Measurements from ENCODE around the gene SPNS2. TPM values are rescaled to one million over a fixed set of nuclear protein-coding genes. Genes with fewer than 3 reads are reported as not detected.
A peak's percentile ranks its signal among the peaks of the same experiment; 100 is the strongest.

The SPNS2 gene
- total and polyA plus RNA-seq, 4 donors, result 17.7 to 67.3 (median 41.5) TPM

GRCh38 chr17:4488989-4489595 lies 9.6 kb upstream of the SPNS2 start:
- no peak overlapping the region for H3K27ac ChIP-seq (ENCODE audit: low read depth, low read length)
- H3K4me3 ChIP-seq (ENCODE audit: low read depth, low read length), result no peak overlapping the region
- WGBS (ENCODE audit: insufficient coverage), result 82% methylated on average over 15 of the region's 15 CpGs
- no peak for DNase-seq (ENCODE audit: low read depth in 4 of 6, low spot score in 6 of 6)
- no peaks in the 10 kb centered on the region for H3K9me3 ChIP-seq (ENCODE audit: control insufficient read depth, insufficient read depth, low read length)
- H3K27me3 ChIP-seq (ENCODE audit: control insufficient read depth, insufficient read depth, low read length), result no peaks in the 10 kb centered on the region
- H3K36me3 ChIP-seq (ENCODE audit: control insufficient read depth, insufficient read depth, low read length), result no peaks in the 10 kb centered on the region
- H3K4me1 ChIP-seq (ENCODE audit: control insufficient read depth, insufficient read depth, low read length), result peaks cover 25% of the 10 kb centered on the region

- H3K9me3 ChIP-seq (ENCODE audit: control insufficient read depth, insufficient read depth, low read length), result no peaks in the 10 kb centered on the region
- 87% methylated on average over 9 of the region's 9 CpGs for WGBS (ENCODE audit: insufficient coverage)
Measured at GRCh38 chr17:4490109-4490591, 8.5 kb upstream of the SPNS2 start.

GRCh38 chr17:4490637-4491061 lies 8.0 kb upstream of the SPNS2 start:
- Histone ChIP-seq H3K27me3 (ENCODE audit: control insufficient read depth, insufficient read depth, low read length) (no peaks in the 10 kb centered on the region), H3K4me3 (ENCODE audit: low read depth, low read length) (no peak overlapping the region), H3K27ac (ENCODE audit: low read depth, low read length) (no peak overlapping the region), H3K9me3 (ENCODE audit: control insufficient read depth, insufficient read depth, low read length) (no peaks in the 10 kb centered on the region), H3K36me3 (ENCODE audit: control insufficient read depth, insufficient read depth, low read length) (no peaks in the 10 kb centered on the region), H3K4me1 (ENCODE audit: control insufficient read depth, insufficient read depth, low read length) (peaks cover 25% of the 10 kb centered on the region)
- WGBS (ENCODE audit: insufficient coverage), result 82% methylated on average over 4 of the region's 7 CpGs
- DNase-seq (ENCODE audit: low read depth in 4 of 6, low spot score in 6 of 6), result no peak

More at GRCh38 chr17:4490109-4490591, 8.5 kb upstream of the SPNS2 start:
- Histone ChIP-seq H3K4me3 (ENCODE audit: low read depth, low read length) (no peak overlapping the region), H3K4me1 (ENCODE audit: control insufficient read depth, insufficient read depth, low read length) (peaks cover 25% of the 10 kb centered on the region), H3K36me3 (ENCODE audit: control insufficient read depth, insufficient read depth, low read length) (no peaks in the 10 kb centered on the region), H3K27me3 (ENCODE audit: control insufficient read depth, insufficient read depth, low read length) (no peaks in the 10 kb centered on the region), H3K27ac (ENCODE audit: low read depth, low read length) (no peak overlapping the region)
- DNase-seq (ENCODE audit: low read depth in 4 of 6, low spot score in 6 of 6), result no peak

- Histone ChIP-seq H3K27ac (ENCODE audit: low read depth, low read length) (no peak overlapping the region), H3K4me1 (ENCODE audit: control insufficient read depth, insufficient read depth, low read length) (peaks cover 20% of the 10 kb centered on the region), H3K36me3 (ENCODE audit: control insufficient read depth, insufficient read depth, low read length) (no peaks in the 10 kb centered on the region), H3K9me3 (ENCODE audit: control insufficient read depth, insufficient read depth, low read length) (no peaks in the 10 kb centered on the region), H3K27me3 (ENCODE audit: control insufficient read depth, insufficient read depth, low read length) (no peaks in the 10 kb centered on the region), H3K4me3 (ENCODE audit: low read depth, low read length) (no peak overlapping the region)
- DNase-seq (ENCODE audit: low read depth in 4 of 6, low spot score in 6 of 6), result peak in 2 of 6 donors; percentile 48 to 55
- WGBS (ENCODE audit: insufficient coverage), result 48% methylated on average over 20 of the region's 20 CpGs
Measured at GRCh38 chr17:4492721-4493561, 5.7 kb upstream of the SPNS2 start.

- Histone ChIP-seq H3K27me3 (ENCODE audit: control insufficient read depth, insufficient read depth, low read length) (peaks cover 19% of the 10 kb centered on the region), H3K27ac (ENCODE audit: low read depth, low read length) (no peak overlapping the region), H3K36me3 (ENCODE audit: control insufficient read depth, insufficient read depth, low read length) (no peaks in the 10 kb centered on the region), H3K9me3 (ENCODE audit: control insufficient read depth, insufficient read depth, low read length) (no peaks in the 10 kb centered on the region), H3K4me3 (ENCODE audit: low read depth, low read length) (no peak overlapping the region), H3K4me1 (ENCODE audit: control insufficient read depth, insufficient read depth, low read length) (peaks cover 41% of the 10 kb centered on the region)
- WGBS (ENCODE audit: insufficient coverage), result 48% methylated on average over 14 of the region's 23 CpGs
- peak in 1 of 6 donors; percentile 63 for DNase-seq (ENCODE audit: low read depth in 4 of 6, low spot score in 6 of 6)
Measured at GRCh38 chr17:4497101-4497824, 1.4 kb upstream of the SPNS2 start.

GRCh38 chr17:4499431-4500190 lies 930 bp downstream of the SPNS2 start:
- peaks cover 19% of the 10 kb centered on the region for H3K27me3 ChIP-seq (ENCODE audit: control insufficient read depth, insufficient read depth, low read length)
- H3K36me3 ChIP-seq (ENCODE audit: control insufficient read depth, insufficient read depth, low read length), result peaks cover 8% of the 10 kb centered on the region
- no peaks in the 10 kb centered on the region for H3K9me3 ChIP-seq (ENCODE audit: control insufficient read depth, insufficient read depth, low read length)
- H3K4me3 ChIP-seq (ENCODE audit: low read depth, low read length), result peak overlapping the region; percentile 56
- peaks cover 58% of the 10 kb centered on the region for H3K4me1 ChIP-seq (ENCODE audit: control insufficient read depth, insufficient read depth, low read length)
- H3K27ac ChIP-seq (ENCODE audit: low read depth, low read length), result peak overlapping the region; percentile 25
- under 1% methylated on average over 51 of the region's 53 CpGs for WGBS (ENCODE audit: insufficient coverage)
- peak in 3 of 6 donors; percentile 32 to 93 (median 79) for DNase-seq (ENCODE audit: low read depth in 4 of 6, low spot score in 6 of 6)

- 6% methylated on average over 5 of the region's 7 CpGs for WGBS (ENCODE audit: insufficient coverage)
- Histone ChIP-seq H3K27me3 (ENCODE audit: control insufficient read depth, insufficient read depth, low read length) (peaks cover 19% of the 10 kb centered on the region), H3K36me3 (ENCODE audit: control insufficient read depth, insufficient read depth, low read length) (peaks cover 8% of the 10 kb centered on the region), H3K4me1 (ENCODE audit: control insufficient read depth, insufficient read depth, low read length) (peaks cover 64% of the 10 kb centered on the region), H3K4me3 (ENCODE audit: low read depth, low read length) (peak overlapping the region; percentile 56), H3K9me3 (ENCODE audit: control insufficient read depth, insufficient read depth, low read length) (no peaks in the 10 kb centered on the region), H3K27ac (ENCODE audit: low read depth, low read length) (no peak overlapping the region)
- DNase-seq (ENCODE audit: low read depth in 4 of 6, low spot score in 6 of 6), result peak in 2 of 6 donors; percentile 51 to 70
Measured at GRCh38 chr17:4500191-4500571, 1.5 kb downstream of the SPNS2 start.

- Histone ChIP-seq H3K27me3 (ENCODE audit: control insufficient read depth, insufficient read depth, low read length) (peaks cover 19% of the 10 kb centered on the region), H3K36me3 (ENCODE audit: control insufficient read depth, insufficient read depth, low read length) (peaks cover 10% of the 10 kb centered on the region), H3K4me1 (ENCODE audit: control insufficient read depth, insufficient read depth, low read length) (peaks cover 77% of the 10 kb centered on the region), H3K9me3 (ENCODE audit: control insufficient read depth, insufficient read depth, low read length) (no peaks in the 10 kb centered on the region), H3K4me3 (ENCODE audit: low read depth, low read length) (no peak overlapping the region), H3K27ac (ENCODE audit: low read depth, low read length) (no peak overlapping the region)
- WGBS (ENCODE audit: insufficient coverage), result no CpG with 5 or more reads among the region's 3 CpGs
- DNase-seq (ENCODE audit: low read depth in 4 of 6, low spot score in 6 of 6), result no peak
Measured at GRCh38 chr17:4501295-4501949, 2.7 kb downstream of the SPNS2 start.
